ENCODE results near the gene P2RY2. TPM values are rescaled to one million over a fixed set of nuclear protein-coding genes. Genes with fewer than 3 reads are reported as not detected.

P2RY2 gene
- 0.05 TPM for polyA plus RNA-seq (2013, experiment 1 of 2; ENCODE audit: insufficient read length)
- polyA plus RNA-seq (2013, experiment 2 of 2; ENCODE audit: insufficient read length) = 0.05 TPM

DNA sequence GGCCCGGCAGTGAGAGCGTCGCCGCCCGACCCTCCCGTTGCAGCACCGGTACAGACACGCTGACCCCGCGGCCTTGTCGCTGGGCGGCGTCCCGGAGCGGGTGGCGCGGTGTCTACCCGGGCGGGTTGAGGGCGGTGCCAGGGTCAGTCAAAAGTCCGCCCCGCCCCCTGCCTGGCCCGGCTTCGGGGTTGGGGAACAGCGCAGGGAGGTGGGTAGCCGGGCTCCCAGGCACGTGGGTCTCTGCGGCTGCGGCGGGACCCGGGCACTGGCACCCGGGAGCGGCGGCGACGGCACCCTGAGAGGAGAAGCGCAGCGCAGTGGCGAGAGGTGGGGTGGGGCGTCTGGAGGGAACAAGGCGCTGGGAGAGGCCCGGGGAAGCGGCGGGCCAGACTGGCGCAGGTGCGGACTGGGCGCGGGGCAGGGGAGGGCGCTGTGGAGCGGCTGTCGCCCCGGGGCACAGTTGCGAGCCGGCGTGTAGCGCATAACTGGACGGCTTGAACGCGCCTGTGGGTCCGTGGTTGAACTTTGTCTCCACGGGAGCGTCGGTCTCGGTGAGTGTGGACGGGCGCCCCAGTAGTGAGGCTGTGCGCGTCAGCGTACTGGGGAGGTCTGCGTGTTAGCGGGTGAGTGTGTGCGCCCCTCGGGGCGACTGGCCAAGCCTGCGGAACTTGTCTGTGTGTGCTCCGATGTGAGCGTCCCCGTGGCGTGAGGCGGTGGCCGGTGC is at the start of gene P2RY2:
TSS of gene P2RY2 (plus strand) at position 176 of the 724 bp plus-strand sequence. CDS start 15,879 bp downstream, outside the sequence.
- DNase-seq = peak; percentile 19

DNA sequence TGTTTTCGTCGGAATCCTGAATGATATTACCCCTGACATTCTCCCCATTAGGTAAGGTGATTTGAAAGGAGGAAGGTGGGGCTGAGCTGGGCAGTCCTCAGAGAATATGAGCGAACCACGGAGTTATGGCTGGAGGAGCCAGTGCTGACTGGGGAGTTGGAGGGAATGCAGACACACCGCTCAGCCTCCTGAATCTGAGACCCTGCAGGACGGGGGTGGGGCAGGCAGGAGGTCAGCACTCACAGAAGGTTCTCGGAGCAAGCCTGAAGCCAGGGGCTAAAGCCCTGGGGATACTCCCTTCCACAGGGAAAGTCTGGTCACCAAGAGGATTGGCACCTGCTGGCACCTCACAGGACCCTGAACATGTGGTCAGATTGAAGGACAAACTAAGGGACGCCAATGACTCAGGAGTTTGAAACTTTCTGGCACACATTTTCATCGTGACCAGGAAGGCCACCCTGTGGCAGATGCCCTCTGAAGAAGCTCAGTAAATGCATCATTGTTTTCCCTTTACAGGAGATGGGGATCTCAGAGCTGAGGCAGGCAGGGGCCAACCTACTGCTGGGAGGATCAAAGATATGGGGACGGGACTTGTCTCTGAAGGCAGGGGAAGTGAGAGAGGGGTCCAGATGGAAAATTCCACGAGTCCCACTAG is 49.0 kb upstream of the P2RY2 start:
- DNase-seq = peak; percentile 21

DNA sequence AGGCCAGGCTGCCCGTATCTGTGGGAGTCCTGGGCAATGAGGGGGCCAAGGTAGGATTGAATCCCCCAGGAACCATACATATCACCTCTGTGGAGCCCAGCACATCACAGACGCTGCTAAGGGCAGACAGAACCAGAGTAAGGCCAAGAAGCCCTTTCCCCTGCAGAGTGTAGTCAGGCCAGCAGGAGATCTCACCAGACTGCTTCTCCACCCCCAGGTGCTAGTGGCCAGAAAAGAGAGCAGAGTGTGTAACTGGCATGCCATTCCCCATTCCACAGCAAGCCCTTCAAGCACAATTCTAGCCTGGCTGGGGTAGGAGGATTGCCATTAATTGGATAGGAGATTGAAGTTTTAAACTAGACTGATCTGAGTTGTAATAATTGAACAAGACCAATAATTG is 47.9 kb upstream of the P2RY2 start:
- no peak for DNase-seq

DNA sequence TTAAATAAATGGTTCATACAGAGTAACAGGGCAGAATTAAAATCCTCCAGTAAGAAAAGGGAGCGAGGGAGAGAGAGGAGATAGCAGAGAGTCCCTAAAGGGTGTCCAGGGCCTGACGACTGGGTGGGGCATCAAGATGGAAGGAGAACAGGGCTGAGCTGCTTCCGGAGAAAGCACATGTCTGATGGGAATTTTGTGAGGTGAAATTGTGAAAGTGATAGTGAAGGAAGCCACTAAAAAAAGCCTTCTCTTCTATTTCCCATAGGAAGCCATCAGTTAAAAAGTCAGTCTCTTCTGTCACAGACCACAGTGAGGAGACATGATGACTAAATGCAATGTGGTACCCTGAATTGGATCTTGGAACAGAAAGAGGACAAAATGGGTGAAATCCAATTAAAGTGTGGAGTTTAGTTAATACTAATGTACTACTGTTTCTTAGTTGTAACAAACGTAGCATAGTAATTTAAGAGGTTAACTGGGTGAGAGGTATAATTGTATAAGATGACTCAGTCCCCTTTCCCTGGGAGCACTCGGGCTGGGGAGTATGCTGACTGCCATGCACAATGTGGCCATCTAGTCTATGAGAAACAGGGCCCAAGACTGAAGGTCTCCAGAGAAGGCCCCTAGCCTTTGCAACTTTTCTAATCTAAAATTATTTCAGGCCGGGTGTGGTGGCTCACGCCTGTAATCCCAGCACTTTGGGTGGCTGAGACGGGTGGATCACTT is 46.5 kb upstream of the P2RY2 start:
- DNase-seq = no peak

DNA sequence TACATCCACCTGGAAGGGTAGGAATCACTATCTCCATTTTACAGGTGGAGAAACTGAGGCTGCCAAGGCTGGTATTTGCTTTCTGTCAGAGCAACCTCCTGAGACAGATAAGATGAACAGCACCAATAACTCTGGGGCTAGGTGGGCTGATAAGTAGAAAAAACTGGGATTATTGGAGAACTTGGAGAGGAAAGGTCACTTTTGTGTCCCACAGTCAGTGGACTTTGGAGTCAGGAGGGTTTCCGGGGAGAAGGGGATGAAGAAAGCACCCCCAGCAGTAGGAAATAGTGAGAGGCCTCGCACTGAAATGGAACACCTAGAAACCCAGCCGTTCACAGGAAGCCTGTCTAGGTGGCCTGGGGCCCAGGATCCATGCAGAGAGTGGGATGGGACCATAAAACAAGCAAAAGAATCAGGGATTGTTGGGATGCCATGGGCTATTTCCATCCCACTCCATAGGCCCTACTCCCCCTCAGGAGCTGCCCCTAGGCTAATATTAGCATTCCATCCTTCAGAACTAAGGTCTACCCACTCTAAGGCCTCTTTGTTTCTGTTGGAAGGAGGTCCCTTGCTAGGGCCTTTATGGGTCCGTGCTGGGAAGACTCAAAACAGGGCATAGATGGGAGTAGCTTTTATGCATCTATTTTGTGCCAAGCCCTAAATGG is 45.0 kb upstream of the P2RY2 start:
- DNase-seq = no peak

DNA sequence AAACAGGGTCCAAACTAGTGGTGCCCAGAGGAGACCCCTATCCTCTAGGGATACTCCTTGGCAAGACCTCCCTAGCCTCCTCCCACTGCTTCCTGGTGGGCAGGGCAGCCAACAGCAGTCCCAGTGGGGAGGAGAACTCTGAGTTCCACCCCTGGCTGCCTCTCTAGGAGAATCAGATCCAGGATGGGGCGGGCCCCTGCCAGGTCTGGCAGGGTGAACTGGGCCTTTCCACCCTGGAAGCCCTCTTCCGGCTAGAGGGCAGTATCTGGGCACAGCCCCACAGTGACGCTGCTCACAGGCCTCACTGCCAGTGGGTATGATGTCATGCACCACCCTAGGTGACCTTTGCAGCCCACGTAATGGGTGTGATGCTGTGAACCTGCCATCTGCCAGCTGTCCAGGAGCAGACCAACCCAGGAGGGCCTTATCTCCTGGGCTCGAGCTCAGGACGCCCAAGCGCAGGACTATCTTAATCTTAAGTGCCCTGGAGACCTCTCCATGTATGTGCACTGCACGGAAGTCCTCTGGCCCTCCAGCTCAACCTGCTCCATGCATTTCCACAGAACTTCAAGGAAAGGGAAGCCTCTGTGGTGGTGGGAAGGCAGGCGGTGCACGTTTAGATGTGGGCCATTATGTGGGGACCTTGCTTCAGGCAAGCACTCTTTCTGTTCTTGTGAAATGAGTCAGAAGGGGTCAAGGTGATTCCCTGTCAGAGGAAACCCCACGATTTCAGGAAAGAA is 44.2 kb upstream of the P2RY2 start:
- DNase-seq = no peak

DNA sequence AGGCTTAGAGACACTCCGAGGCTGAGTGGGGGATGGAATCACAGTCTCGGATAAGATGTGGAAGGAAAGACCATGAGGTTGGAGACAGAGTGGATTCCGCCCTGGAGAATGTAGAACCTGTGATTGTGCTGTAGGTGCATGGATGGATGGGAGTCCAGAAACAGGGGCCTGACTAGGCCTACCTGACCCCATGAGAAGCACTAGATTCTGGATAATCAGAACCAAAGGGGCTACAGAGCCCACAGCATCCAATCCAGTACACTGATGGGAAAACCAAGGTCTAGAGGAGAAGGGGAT is 43.6 kb upstream of the P2RY2 start:
- DNase-seq = no peak

DNA sequence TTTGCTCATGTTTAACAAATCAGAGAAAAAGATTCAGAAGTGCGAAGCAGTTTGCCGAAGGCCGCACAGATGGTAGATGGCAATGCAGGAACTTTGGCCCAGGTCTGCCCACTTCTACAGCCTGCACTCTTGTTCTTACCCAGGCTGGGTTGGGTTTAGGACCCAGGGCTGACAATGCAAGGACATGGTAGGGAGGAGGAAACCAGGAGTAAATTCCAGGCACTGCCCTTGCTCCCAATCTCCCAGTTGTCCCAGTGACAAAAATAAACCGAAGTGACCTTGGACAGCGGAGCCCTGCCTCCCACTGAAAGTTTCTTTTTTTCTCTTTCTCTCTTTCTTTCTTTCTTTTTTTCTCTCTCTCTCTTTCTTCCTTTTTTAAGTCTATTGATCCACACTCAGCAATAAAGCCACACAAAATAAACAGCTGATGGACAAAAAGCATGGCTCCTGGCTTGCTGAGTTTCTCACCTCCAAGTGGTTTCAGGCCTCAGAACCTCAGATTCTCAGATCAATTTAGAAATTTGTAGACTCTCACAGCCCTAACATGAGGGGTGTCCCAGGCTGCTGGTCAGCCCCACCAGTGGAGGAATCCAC is 42.4 kb upstream of the P2RY2 start:
- DNase-seq = no peak

DNA sequence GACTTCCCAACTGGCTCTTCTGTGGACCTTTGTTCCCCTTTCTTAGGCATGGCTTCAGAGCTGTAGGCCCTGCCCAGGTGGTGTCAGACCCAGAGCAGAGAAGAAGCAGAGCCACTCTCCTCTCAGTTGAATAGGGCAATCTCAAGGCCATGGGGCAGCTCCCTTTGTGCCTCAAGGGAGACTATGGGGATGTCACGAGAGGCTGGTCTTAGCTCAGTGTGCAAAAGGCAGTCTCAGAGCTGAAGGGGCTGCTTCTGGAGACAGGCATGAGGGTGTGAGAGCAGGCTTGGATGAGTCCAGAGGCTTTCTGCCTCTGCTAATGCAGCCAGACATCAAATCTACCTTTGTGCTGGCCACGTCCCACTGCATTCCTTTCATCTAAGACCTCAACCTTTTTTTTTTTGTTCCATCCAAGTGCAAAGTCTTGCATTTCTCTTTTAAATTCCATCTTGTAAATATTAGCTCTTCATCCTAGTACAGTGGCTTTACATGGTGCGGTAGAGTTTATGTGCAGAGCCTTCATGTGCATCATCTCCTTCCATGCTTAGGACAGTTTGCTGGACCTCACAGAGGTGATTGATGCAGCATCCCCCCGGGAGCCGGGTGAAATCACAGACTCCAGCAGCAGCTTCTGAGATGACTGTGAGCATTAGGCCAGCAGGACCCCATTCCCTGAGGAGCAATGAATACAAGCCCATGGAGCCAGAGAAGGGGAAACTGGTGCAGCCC is 41.8 kb upstream of the P2RY2 start:
- DNase-seq = no peak

DNA sequence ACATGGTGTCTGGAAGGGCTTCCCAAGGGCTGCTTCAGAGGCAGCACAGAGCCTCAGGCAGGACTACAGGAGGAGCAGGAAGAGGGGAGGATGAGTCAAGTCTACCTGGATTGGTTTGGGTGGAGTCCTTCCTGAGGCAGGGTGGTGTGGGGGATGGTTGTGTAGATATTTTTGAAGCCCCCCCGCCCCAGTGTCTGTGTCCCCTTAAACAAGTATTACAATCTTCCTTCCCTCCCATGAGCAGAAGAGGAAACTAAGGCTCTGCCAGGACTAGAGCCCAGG is 41.3 kb upstream of the P2RY2 start:
- DNase-seq = no peak

DNA sequence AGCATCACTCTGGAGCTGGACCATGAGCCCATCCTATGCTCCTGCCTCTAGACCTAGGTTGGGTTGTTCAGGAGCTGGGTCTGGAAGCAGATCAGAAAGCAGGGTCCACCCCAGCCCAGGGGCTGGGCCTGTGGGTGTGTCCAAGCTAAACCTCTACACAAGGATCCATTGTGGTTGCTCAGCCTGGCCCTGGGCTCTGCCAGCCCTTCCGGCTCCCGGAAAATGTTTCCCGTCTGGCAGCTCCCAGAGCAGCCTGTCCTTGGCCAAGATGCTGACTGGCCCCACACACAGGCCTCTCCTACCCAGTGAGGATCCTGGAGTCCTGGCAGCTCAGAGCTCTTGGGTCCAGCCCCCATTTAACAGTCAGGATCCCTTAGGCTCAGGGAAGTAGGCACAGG is 40.7 kb upstream of the P2RY2 start:
- no peak for DNase-seq

DNA sequence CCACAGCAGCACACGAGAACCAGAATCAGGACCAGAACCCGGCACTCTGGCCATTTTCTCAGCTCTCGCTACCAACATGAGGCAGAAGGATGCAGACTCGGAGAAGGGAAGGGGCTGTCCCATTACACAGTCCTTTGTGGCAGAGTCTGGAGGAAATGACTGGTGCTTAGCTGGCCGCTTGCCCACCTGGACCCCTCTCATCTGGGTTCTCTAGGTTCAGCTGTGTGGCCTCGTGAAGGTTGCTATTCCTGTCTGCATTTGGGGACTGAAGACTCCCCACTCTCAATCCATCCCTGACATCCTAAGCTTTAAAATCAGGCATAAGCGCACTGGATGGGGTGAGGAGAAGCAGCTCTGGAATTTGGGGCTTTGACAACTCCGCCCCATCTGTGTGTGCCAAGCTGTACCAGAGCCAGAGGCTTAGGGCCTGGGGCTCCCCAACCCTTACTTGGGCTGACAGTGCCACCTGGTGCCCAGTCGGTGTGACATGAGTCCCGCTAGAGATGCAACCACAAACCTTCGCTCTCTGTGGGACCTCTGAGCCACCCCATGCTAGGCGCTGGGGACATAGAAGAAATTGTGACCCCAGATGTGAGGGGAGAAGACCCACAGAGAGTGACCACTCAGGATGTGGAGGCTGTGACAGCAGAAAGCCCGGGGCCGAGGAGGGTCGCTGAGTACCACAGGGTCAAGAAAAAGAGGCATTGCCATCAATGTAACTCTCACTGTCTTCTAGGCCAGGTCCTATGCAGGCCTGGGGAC is 40.1 kb upstream of the P2RY2 start:
- DNase-seq = peak; percentile 82

DNA sequence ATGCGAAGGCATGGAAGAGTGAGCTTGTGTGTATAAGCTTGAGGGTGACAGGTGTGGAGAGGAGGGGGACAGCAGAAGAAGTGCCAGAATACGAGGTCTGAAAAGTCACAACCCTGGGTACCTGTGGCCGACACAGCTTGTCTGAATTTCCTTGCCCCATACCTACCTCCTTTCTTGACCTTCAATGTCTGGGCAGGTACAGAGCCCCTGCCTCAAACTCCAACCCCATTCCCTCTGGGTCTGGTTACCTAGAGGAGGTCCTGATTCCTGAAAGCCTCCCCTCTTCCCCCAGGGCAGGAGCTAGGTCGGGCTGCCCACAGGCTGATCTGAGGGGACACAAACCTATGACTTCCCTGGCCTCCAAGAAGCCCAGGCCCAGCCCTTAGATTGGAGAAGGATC is 39.4 kb upstream of the P2RY2 start:
- no peak for DNase-seq

DNA sequence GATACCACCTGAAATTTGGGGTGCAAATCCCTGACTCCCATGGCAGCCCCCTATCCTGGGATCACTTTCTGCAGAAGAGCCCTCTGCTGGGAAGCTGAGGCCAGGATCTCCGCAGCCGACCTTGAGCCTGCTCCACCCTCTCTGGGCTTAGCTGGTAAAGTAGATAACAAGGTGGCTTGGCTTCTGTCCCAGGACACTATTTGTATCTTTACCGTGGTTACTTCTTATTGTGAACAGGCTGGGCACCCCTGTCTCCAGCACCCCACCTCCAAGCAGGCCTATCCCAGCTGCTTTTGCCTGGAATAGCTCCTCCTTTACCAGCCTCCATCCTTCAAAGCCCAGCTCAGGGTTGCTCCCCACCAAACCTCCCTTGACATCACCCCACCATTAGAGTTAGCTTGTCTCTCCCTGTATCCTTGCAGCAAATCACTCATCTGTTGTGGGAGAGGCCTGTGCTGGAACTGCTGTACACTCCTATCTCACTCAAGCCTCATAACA is 35.2 kb upstream of the P2RY2 start:
- DNase-seq = no peak

DNA sequence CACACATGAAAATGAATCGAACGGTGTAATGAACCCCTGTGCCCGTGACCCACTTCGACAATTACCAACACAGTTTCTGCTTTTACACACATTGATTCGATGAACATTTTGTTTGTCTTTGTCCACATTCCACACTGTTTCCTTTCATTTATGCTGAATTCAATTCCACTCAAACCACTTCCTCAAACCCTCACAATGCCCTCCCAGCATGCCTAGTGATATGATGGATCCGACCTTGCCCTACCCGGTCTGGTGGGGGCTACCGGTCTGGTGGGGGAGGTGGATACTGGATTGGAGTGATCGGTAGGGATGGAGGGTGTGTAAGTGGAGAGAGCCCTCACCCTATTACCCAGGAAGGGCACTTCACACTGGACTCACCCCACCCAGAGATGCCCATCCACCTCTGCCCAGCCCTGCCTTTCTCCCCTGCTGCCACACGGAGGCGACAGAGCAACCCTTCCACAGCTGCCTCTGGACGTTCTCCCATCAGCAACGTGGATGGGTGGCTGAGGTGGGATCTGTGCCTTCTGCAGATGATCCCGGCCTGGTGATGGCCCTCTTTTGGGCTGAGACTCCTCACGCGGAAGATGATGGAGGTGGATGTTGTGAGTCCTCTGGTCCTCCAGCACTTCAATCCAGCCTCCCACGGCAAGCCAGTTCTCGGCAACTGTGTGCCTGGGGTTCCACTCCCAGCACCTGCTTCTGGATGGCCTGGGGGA is 33.0 kb upstream of the P2RY2 start:
- peak; percentile 71 for DNase-seq

DNA sequence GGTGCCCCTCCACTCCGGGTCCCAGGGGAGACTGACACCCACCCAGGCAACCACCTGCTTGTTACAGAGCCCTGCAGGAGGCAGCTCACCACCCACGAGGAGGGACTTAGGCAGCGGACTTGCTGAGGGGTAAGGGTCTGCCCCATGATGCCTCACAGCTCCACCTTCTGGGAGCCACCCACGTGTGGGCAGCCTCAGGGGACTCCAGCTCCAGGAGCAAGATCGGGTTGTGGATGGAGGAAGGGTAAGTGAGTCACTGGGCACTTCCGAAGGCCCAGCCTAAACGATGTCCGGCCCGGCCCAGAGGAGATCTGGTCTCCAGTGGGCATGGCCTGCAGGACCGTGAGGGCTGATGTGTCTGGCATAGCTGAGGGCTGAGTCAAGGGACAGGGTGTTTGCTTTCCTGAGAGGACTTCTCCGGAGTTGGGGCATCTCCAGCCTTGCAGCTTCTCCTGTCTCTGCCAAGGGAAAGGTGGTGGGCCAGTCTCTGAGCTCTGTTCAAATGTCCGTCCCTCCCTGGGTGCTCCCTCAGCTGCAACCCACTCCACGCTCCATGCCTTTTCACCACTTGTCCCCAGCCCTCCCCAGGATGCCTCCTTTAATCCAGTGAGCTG is 32.3 kb upstream of the P2RY2 start:
- peak; percentile 89 for DNase-seq

DNA sequence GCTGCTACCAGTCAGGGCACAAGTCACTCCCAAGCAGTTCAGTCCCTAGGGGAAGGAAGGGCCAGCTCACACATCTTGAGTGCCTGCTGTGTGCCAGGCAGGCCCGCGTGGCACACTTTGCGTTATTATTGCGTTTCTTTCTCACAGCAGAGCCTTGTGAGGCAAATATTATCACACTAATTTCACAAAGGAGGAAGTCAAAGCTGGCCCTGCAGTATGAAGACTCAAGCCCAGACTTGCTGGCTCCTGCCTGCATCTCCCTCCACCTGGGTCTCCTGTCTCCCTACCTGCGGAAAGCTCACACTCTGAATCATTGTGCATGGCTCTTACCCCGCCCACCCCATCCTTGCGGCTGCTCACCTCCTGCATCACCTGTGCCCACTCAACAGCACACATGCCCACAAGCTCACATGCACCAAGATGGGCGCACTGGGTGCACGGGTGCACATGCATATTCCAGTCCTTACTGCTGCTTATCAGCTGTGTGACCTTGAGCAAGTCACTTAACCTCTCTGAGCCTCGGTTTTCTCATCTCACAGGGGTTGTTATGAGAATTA is 31.7 kb upstream of the P2RY2 start:
- DNase-seq = no peak

DNA sequence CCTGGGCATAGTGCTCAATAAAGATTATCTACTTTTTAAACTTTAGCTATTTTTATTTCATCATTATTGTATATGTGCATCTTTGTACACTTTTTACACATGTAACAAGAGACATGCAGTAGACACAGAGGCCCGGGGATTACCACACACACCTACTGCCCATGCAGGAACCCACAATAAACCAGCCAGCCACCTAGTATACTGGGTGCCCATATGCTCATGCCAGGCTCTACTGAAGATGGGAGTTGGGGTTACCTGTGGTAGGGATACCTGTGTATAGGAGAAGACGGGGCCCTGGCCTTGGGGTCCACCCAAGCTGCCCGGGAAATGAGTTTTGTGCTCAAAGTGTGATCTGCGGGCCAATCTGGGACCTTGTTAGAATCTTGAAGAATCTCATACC is 31.2 kb upstream of the P2RY2 start:
- DNase-seq = no peak

DNA sequence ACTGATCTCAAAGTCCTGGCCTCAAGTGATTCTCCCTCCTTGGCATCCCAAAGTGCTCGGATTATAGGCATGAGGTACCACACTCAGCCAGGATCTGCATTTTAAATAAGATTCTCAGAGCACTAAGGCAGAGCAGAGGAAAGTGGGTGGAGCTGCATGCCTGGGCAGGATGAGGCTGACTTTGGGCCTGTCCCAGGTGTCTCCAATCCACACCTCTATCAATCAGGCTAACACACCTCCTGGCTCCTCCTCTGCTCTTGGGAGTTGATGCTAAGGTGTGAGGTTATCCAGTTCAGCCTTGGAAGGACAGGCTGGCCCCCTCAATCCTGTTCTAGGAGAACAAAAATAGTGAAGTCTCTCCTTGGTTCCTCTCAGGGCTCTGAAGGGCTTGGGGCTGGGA is 30.2 kb upstream of the P2RY2 start:
- DNase-seq = no peak

Data from fibroblast of skin of back (primary cell).